Spleen (tissue), 11 donors: ENCODE measurements around the gene HELZ2. TPM values are rescaled to one million over a fixed set of nuclear protein-coding genes. Genes with fewer than 3 reads are reported as not detected.
A peak's percentile ranks its signal among the peaks of the same experiment; 100 is the strongest.

Experiments used
- DNase-seq: peaks from one replicate; pipeline ENCODE4 v3.0.0-alpha.2; 2020
- H3K27ac ChIP-seq, 8 donors: fragments of 200-600 bp; sonication (generic) in 7 of 8; 1 replicate in 4 of 8; 2 replicates in 4 of 8; pipeline versions ENCODE4 v1.5.0 to v1.8.0; 2016 to 2021; ENCODE audit warnings: inconsistent platforms in 4 of 8, mild to moderate bottlenecking in 4 of 8, moderate library complexity in 1 of 8
- H3K27me3 ChIP-seq, 7 donors: fragments of 200-600 bp; sonication (generic) in 6 of 7; replicated peaks in 1 of 7; 1 replicate in 4 of 7; 2 replicates in 3 of 7; pipeline versions ENCODE4 v1.5.0 to v1.8.0; 2016 to 2021; ENCODE audit warnings: inconsistent platforms in 3 of 7, mild to moderate bottlenecking in 1 of 7
- H3K36me3 ChIP-seq, 6 donors: fragments of 200-600 bp; sonication (generic) in 5 of 6; 1 replicate in 4 of 6; 2 replicates in 2 of 6; pipeline versions ENCODE4 v1.5.0 to v1.8.0; 2016 to 2021; ENCODE audit warnings: inconsistent platforms in 2 of 6
- H3K4me1 ChIP-seq, 6 donors: fragments of 200-600 bp; sonication (generic) in 5 of 6; 1 replicate in 3 of 6; 2 replicates in 3 of 6; pipeline versions ENCODE4 v1.5.0 to v1.8.0; 2016 to 2021; ENCODE audit warnings: inconsistent platforms in 3 of 6
- H3K4me3 ChIP-seq, 8 donors: fragments of 200-600 bp; sonication (generic) in 7 of 8; 1 replicate in 4 of 8; 2 replicates in 4 of 8; pipeline versions ENCODE4 v1.5.0 to v1.8.0; 2016 to 2021; ENCODE audit warnings: inconsistent platforms in 4 of 8, mild to moderate bottlenecking in 4 of 8, moderate library complexity in 2 of 8
- H3K9me3 ChIP-seq, 8 donors: fragments of 200-600 bp; sonication (generic) in 7 of 8; 1 replicate in 4 of 8; 2 replicates in 4 of 8; pipeline versions ENCODE4 v1.5.0 to v1.8.0; 2016 to 2021; ENCODE audit warnings: inconsistent platforms in 4 of 8
- CTCF ChIP-seq, 11 experiments: fragments of 200-600 bp in 7 of 11; fragments of 450-650 bp in 4 of 11; sonication (generic) in 4 of 11; IDR thresholded peaks in 8 of 11; conservative IDR thresholded peaks in 3 of 11; 1 replicate in 7 of 11; 2 replicates in 4 of 11; pipeline versions ENCODE4 v1.4.0 to v1.8.0; 2016 to 2021; ENCODE audit warnings: antibody characterized with exemption in 11 of 11, inconsistent platforms in 4 of 11, mild to moderate bottlenecking in 1 of 11
- POLR2A ChIP-seq, 3 donors: fragments of 450-650 bp; IDR thresholded peaks; one replicate each; pipeline ENCODE4 v1.5.1; 2017; ENCODE audit warnings: antibody characterized with exemption in 3 of 3, mild to moderate bottlenecking in 1 of 3
- POLR2AphosphoS5 ChIP-seq, 3 donors: sonication (generic); formaldehyde crosslinking; IDR thresholded peaks; one replicate each; pipeline ENCODE4 v1.5.1; 2017; ENCODE audit warnings: antibody characterized with exemption in 3 of 3
- WGBS, 5 donors: extraction: QIAGEN DNeasy Blood & Tissue Kit in 3 of 5; methylation state at CpG; one replicate each; pipeline versions ENCODE4 v1.1.5 to v1.1.7; 2013 to 2018; 5-methylcytosine and 5-hydroxymethylcytosine counted together
- intact Hi-C: fragments of 100-400 bp; cut with DNase I; formaldehyde crosslinking; loops from one replicate; pipeline ENCODE4 v1.15.0; 2023; ENCODE audit warnings: low total_unique reads
- polyA plus RNA-seq, 3 donors: library from polyadenylated mRNA; stranded (reverse); fragments of 200-250 nt; gene quantifications; one replicate each; pipeline ENCODE4 v1.2.1, GENCODE V29; 2013
- total RNA-seq, 7 donors: library from RNA; depleted of rRNA in 3 of 7; stranded (reverse); fragments of >200 nt in 3 of 7; fragmentation: NEBNext Ultra II Directional in 4 of 7; extraction: Animal tissue kit (Norgen Biotek cat#: 25700) in 4 of 7; gene quantifications; one replicate each; pipeline versions ENCODE4 v1.1.0 to v1.2.1, GENCODE V29; 2016 to 2021
- donor health status: healthy with polysubstance abuse.
- donor health status: DM: no; HTN: no; CAD: no; lungs with moderate emphysema.
- donor health status: DM: no; HTN: no; CAD: no.
- donor health status: Bipolar disorder and iron deficiency.
- donor health status: healthy.
- donor health status: DM: no; HTN: no; CAD: no.
- donor health status: DM: yes; HTN: yes; CAD: no.

The HELZ2 gene
- total and polyA plus RNA-seq, 10 donors = 4.3 to 120 (median 62.6) TPM

- Histone ChIP-seq H3K27ac (peak overlapping the region in 1 of 8 donors; percentile 18), H3K4me1 (peaks cover 17 to 56% (median 43%) of the 10 kb centered on the region in 6 donors), H3K9me3 (no peaks in the 10 kb centered on the region), H3K27me3 (peaks cover 0 to 24% (median 0%) of the 10 kb centered on the region in 7 donors), H3K36me3 (no peaks in the 10 kb centered on the region), H3K4me3 (no peak overlapping the region)
- 69 to 78% (median 69%) methylated on average over 43 to 49 of the region's 49 CpGs for WGBS, 5 donors
- peak; percentile 84 for DNase-seq
- intact Hi-C loops = loop anchor here (5.0 to 10.0 kb wide), 2 partner anchors 120 to 437 kb away; partner anchors contain the start of genes RTEL1 and STMN3
- TF ChIP-seq POLR2AphosphoS5 (IDR thresholded peaks at IDR 0.05) (peak in 1 of 3 donors; percentile 73), CTCF (IDR thresholded peaks at IDR 0.05 in 8 of 11, conservative IDR thresholded peaks at IDR 0.05 in 3 of 11) (no peak)
Observed at GRCh38 chr20:63534831-63535651, 39.0 kb downstream of the HELZ2 start.

- intact Hi-C loops = loop anchor here (10.0 kb wide), 1 partner anchor 120 kb away; the partner anchor contains the start of genes RTEL1 and STMN3
- DNase-seq = no peak
- peak overlapping the region in 1 of 8 donors; percentile 18 for H3K27ac ChIP-seq
- H3K4me3 ChIP-seq = no peak overlapping the region
- H3K9me3 ChIP-seq = no peaks in the 10 kb centered on the region
- peaks cover 0 to 24% (median 0%) of the 10 kb centered on the region in 7 donors for H3K27me3 ChIP-seq
- 65 to 75% (median 70%) methylated on average over 9 to 12 of the region's 12 CpGs for WGBS, 5 donors
- H3K36me3 ChIP-seq = no peaks in the 10 kb centered on the region
- no peak for TF ChIP-seq POLR2AphosphoS5 (IDR thresholded peaks at IDR 0.05)
- no peak for TF ChIP-seq POLR2A (IDR thresholded peaks at IDR 0.05)
- TF ChIP-seq CTCF (IDR thresholded peaks at IDR 0.05 in 8 of 11, conservative IDR thresholded peaks at IDR 0.05 in 3 of 11) = no peak
- peaks cover 17 to 50% (median 40%) of the 10 kb centered on the region in 6 donors for H3K4me1 ChIP-seq
Observed at GRCh38 chr20:63534427-63534830, 39.6 kb downstream of the HELZ2 start.

- peak; percentile 79 for DNase-seq
- TF ChIP-seq CTCF (IDR thresholded peaks at IDR 0.05 in 8 of 11, conservative IDR thresholded peaks at IDR 0.05 in 3 of 11) (no peak), POLR2AphosphoS5 (IDR thresholded peaks at IDR 0.05) (peak in 1 of 3 donors; percentile 62)
- peaks cover 0 to 24% (median 0%) of the 10 kb centered on the region in 7 donors for H3K27me3 ChIP-seq
Observed at GRCh38 chr20:63533871-63534393, 40.1 kb downstream of the HELZ2 start.

GRCh38 chr20:63533388-63533787 lies 40.7 kb downstream of the HELZ2 start:
- H3K27me3 ChIP-seq = peaks cover 0 to 24% (median 0%) of the 10 kb centered on the region in 7 donors
- no peak for TF ChIP-seq POLR2AphosphoS5 (IDR thresholded peaks at IDR 0.05)
- TF ChIP-seq CTCF (IDR thresholded peaks at IDR 0.05 in 8 of 11, conservative IDR thresholded peaks at IDR 0.05 in 3 of 11) = no peak
- H3K36me3 ChIP-seq = no peaks in the 10 kb centered on the region
- no peaks in the 10 kb centered on the region for H3K9me3 ChIP-seq
- H3K4me3 ChIP-seq = no peak overlapping the region
- intact Hi-C loops = loop anchor here (10.0 kb wide), 1 partner anchor 121 kb away; the partner anchor contains the start of genes RTEL1 and STMN3
- H3K27ac ChIP-seq = no peak overlapping the region
- WGBS, 5 donors = 71 to 90% (median 79%) methylated on average over 13 to 14 of the region's 14 CpGs
- H3K4me1 ChIP-seq = peaks cover 12 to 40% (median 30%) of the 10 kb centered on the region in 6 donors
- no peak for DNase-seq

More at GRCh38 chr20:63533871-63534393, 40.1 kb downstream of the HELZ2 start:
- H3K4me3 ChIP-seq = no peak overlapping the region
- no peaks in the 10 kb centered on the region for H3K9me3 ChIP-seq
- no peak overlapping the region for H3K27ac ChIP-seq
- H3K36me3 ChIP-seq = no peaks in the 10 kb centered on the region
- peaks cover 15 to 45% (median 36%) of the 10 kb centered on the region in 6 donors for H3K4me1 ChIP-seq
- WGBS, 5 donors = 75 to 90% (median 78%) methylated on average over 22 to 28 of the region's 28 CpGs
- intact Hi-C loops = loop anchor here (10.0 kb wide), 1 partner anchor 121 kb away; the partner anchor contains the start of genes RTEL1 and STMN3
